Epithelial cell of esophagus (primary cell): ENCODE results near the gene ZNF30.
"Not testable (repeated sequence)": the region's sequence is repeated elsewhere in the genome, so short reads cannot be mapped to it uniquely, and the experiment has no call there.

Experiments
- DNase-seq: peaks from one replicate; pipeline ENCODE4 v3.0.0; 2010; ENCODE audit warnings: low read depth
- H3K4me3 ChIP-seq: 2 replicates; pipeline ENCODE4 v1.5.1; 2011; ENCODE audit warnings: mild to moderate bottlenecking, low read length, control low read depth
- CTCF ChIP-seq: IDR thresholded peaks from 2 replicates; pipeline ENCODE4 v1.5.1; 2011; ENCODE audit warnings: low read depth, mild to moderate bottlenecking, low read length, control low read depth, inconsistent platforms; ENCODE audit not compliant: insufficient read depth; ENCODE audit errors: missing control alignments

The ZNF30 gene

GRCh38 chr19:34967551-34967950 is 40.8 kb downstream of the ZNF30 start:
- no peak for TF ChIP-seq CTCF
- DNase-seq = no peak
- H3K4me3 ChIP-seq = no peak overlapping the region

- no peak for DNase-seq
- no peak overlapping the region for H3K4me3 ChIP-seq
- no peak for TF ChIP-seq CTCF
Observed at GRCh38 chr19:34969721-34970120, 43.0 kb downstream of the ZNF30 start.

- not testable (repeated sequence) for DNase-seq, H3K4me3 ChIP-seq
Observed at GRCh38 chr19:34970185-34970780, 43.6 kb downstream of the ZNF30 start.

- TF ChIP-seq CTCF = no peak
- H3K4me3 ChIP-seq = no peak overlapping the region
- no peak for DNase-seq
Observed at GRCh38 chr19:34972163-34972705, 45.5 kb downstream of the ZNF30 start.

- no peak overlapping the region for H3K4me3 ChIP-seq
- DNase-seq = no peak
- TF ChIP-seq CTCF = no peak
Observed at GRCh38 chr19:34974646-34975045, 47.9 kb downstream of the ZNF30 start.

- no peak overlapping the region for H3K4me3 ChIP-seq
- no peak for TF ChIP-seq CTCF
- DNase-seq = no peak
Observed at GRCh38 chr19:34975056-34975455, 48.4 kb downstream of the ZNF30 start.

- H3K4me3 ChIP-seq = no peak overlapping the region
- TF ChIP-seq CTCF = no peak
- DNase-seq = no peak
Observed at GRCh38 chr19:34976611-34977010, 49.9 kb downstream of the ZNF30 start.
